GM23248 (cell line): ENCODE measurements around the gene TP53TG5. TPM values are rescaled to one million over a fixed set of nuclear protein-coding genes. Genes with fewer than 3 reads are reported as not detected.

ENCODE experiments used
- DNase-seq: peaks from one replicate; pipeline ENCODE4 v3.0.0-alpha.2; 2015
- H2AFZ ChIP-seq: fragments of 200-600 bp; sonication (generic); 2 replicates; pipeline ENCODE4 v1.6.1; 2016; ENCODE audit warnings: antibody characterized with exemption
- H3F3A ChIP-seq: fragments of 200-600 bp; sonication (generic); 2 replicates; pipeline ENCODE4 v1.6.1; 2016; ENCODE audit warnings: mild to moderate bottlenecking, antibody characterized with exemption, mixed run types; ENCODE audit not compliant: insufficient read depth
- H3K27ac ChIP-seq: fragments of 200-600 bp; sonication (generic); 2 replicates; pipeline ENCODE4 v1.5.1; 2016; ENCODE audit warnings: mild to moderate bottlenecking
- H3K27me3 ChIP-seq: fragments of 200-600 bp; sonication (generic); replicated peaks from 2 replicates; pipeline ENCODE4 v1.6.1; 2016; ENCODE audit warnings: mild to moderate bottlenecking; ENCODE audit not compliant: insufficient read depth
- H3K36me3 ChIP-seq: fragments of 200-600 bp; sonication (generic); 2 replicates; pipeline ENCODE4 v1.6.1; 2016; ENCODE audit warnings: low read depth, mild to moderate bottlenecking
- H3K4me1 ChIP-seq: fragments of 200-600 bp; sonication (generic); 2 replicates; pipeline ENCODE4 v1.6.1; 2016; ENCODE audit warnings: mild to moderate bottlenecking; ENCODE audit not compliant: insufficient read depth
- H3K4me2 ChIP-seq: fragments of 200-600 bp; sonication (generic); one replicate; pipeline ENCODE4 v1.6.1; 2016; ENCODE audit warnings: mild to moderate bottlenecking; ENCODE audit not compliant: unreplicated experiment
- H3K4me3 ChIP-seq: fragments of 200-600 bp; sonication (generic); 2 replicates; pipeline ENCODE4 v1.5.1; 2016; ENCODE audit warnings: mild to moderate bottlenecking
- H3K79me2 ChIP-seq: fragments of 200-600 bp; sonication (generic); 2 replicates; pipeline ENCODE4 v1.6.1; 2016; ENCODE audit warnings: mild to moderate bottlenecking; ENCODE audit not compliant: insufficient read depth
- H3K9ac ChIP-seq: fragments of 200-600 bp; sonication (generic); 2 replicates; pipeline ENCODE4 v1.6.1; 2016; ENCODE audit warnings: mild to moderate bottlenecking
- H3K9me2 ChIP-seq: fragments of 200-600 bp; sonication (generic); 2 replicates; pipeline ENCODE4 v1.6.1; 2016; ENCODE audit warnings: mixed run types, mild to moderate bottlenecking, moderate library complexity; ENCODE audit not compliant: insufficient read depth
- H3K9me3 ChIP-seq: fragments of 200-600 bp; sonication (generic); one replicate; pipeline ENCODE4 v1.6.1; 2017; ENCODE audit warnings: low read depth
- H4K20me1 ChIP-seq: fragments of 200-600 bp; sonication (generic); 2 replicates; pipeline ENCODE4 v1.6.0; 2016; ENCODE audit not compliant: insufficient read depth
- EZH2 ChIP-seq: fragments of 200-600 bp; sonication (generic); IDR thresholded peaks from 2 replicates; pipeline ENCODE4 v1.6.1; 2018; ENCODE audit warnings: antibody characterized with exemption, mild to moderate bottlenecking; ENCODE audit not compliant: insufficient read depth, poor library complexity, severe bottlenecking
- EZH2phosphoT487 ChIP-seq: fragments of 200-600 bp; sonication (generic); IDR thresholded peaks from 2 replicates; pipeline ENCODE4 v1.6.1; 2018; ENCODE audit warnings: antibody characterized with exemption, moderate library complexity, mild to moderate bottlenecking, low read depth; ENCODE audit not compliant: insufficient read depth
- WGBS, 2 experiments: methylation state at CpG; one replicate each; pipeline ENCODE4 v1.1.6; 2015 to 2017; ENCODE audit warnings: low lambda C conversion rate in 2 of 2, low coverage in 1 of 2; ENCODE audit errors: missing lambda C conversion rate in 2 of 2; 5-methylcytosine and 5-hydroxymethylcytosine counted together
- in situ Hi-C: fragments of 300-500 bp; cut with MboI; formaldehyde crosslinking; loops from 2 replicates; pipeline ENCODE4 v1.15.0; 2020
- polyA plus RNA-seq: library from polyadenylated mRNA; unstranded; fragments of >200 nt; fragmentation: Nextera tagmentation; extraction: Ambion mirVana; gene quantifications from 2 replicates; pipeline ENCODE4 v1.2.1, GENCODE V29; 2016
- total RNA-seq: library from RNA; depleted of rRNA; stranded (reverse); fragments of >200 nt; shearing (Covaris generic); gene quantifications from 2 replicates; pipeline ENCODE4 v1.2.3, GENCODE V29; 2014

TP53TG5 gene
- total and polyA plus RNA-seq, 2 experiments from 2014 or later, result 0.55 TPM; not detected in 1

DNA sequence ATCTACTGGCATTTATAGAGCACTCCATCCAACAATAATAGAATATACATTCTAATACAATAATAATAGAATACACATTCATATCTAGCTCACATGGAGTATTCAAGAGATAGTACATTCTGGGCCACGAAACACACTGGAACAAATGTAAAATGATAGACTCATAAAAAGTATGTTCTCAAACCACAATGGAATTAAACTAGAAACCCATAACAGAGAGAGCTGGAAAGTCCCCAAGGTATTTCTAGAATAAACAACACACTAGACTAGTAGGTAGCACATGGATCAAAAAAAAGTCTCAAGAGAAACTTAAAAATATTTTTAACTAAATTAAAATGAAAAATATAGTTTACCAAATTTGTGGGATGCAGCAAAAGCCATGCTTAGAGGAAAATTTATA is 9.1 kb upstream of the TP53TG5 start:
- Histone ChIP-seq H2AFZ (no peak overlapping the region), H4K20me1 (no peaks in the 10 kb centered on the region), H3K4me3 (no peak overlapping the region), H3K79me2 (no peaks in the 10 kb centered on the region), H3K4me2 (no peak overlapping the region), H3K27me3 (no peaks in the 10 kb centered on the region), H3F3A (no peaks in the 10 kb centered on the region; the same call in 1 of the 2 replicates), H3K4me1 (no peaks in the 10 kb centered on the region), H3K9ac (no peak overlapping the region), H3K9me2 (no peaks in the 10 kb centered on the region), H3K36me3 (no peaks in the 10 kb centered on the region), H3K9me3 (no peaks in the 10 kb centered on the region), H3K27ac (no peak overlapping the region)
- in situ Hi-C loops, result no loop called here
- TF ChIP-seq EZH2, result no peak
- TF ChIP-seq EZH2phosphoT487, result no peak
- no peak for DNase-seq
- 85 to 96% methylated on average over 1 of the region's 1 CpG for WGBS, 2 experiments

DNA sequence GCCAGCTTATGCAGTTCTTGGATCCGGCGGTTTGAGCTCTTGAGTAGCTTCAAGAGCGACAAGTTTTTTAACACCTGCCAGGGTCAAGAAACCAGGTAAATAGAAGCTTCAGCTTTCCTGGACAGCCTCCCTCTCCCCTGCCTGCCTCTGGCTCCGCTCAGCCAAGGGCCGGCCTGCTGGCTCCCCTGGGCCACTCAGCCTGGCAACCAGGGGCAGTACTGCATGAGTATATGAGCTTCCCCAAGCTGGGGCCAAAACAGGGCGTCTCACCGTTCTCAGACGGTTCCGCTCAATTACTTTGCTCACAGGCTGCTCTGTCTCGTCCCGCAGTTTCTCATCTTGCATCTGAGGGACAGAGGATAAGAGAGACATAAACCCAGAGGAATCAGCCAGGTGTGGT is 856 bp downstream of the TP53TG5 start:
- Histone ChIP-seq H3K79me2 (no peaks in the 10 kb centered on the region), H4K20me1 (no peaks in the 10 kb centered on the region), H3K27me3 (no peaks in the 10 kb centered on the region), H3K36me3 (no peaks in the 10 kb centered on the region), H3K4me3 (no peak overlapping the region), H3F3A (no peaks in the 10 kb centered on the region; the same call in 1 of the 2 replicates), H3K27ac (no peak overlapping the region), H2AFZ (no peak overlapping the region), H3K9ac (no peak overlapping the region), H3K4me1 (no peaks in the 10 kb centered on the region; the same call in 1 of the 2 replicates), H3K4me2 (no peak overlapping the region), H3K9me3 (no peaks in the 10 kb centered on the region), H3K9me2 (no peaks in the 10 kb centered on the region)
- no peak for DNase-seq
- in situ Hi-C loops, result no loop called here
- WGBS, 2 experiments, result 82 to 83% methylated on average over 11 of the region's 11 CpGs
- TF ChIP-seq EZH2 (no peak), EZH2phosphoT487 (no peak)

DNA sequence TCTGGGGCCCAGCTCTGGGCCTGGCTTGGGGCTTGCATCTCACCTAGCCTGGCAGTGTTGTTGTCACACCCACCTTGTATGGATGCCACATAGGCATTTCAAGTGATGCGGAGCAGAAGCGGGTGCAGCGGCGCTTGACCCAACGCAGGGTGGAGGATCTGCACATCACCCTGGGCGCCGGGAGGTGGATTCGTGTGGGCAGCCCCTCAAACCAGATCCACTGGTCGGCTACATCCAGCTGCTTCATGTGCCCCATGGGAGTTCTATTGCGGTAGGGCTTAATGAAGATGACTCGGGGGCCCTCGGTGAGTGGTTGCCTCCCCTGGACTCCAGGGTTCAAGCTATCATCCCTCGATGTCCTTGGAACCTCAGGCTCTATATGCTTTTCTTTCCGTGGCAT is 3.2 kb downstream of the TP53TG5 start:
- no peak overlapping the region for H3K4me2 ChIP-seq
- TF ChIP-seq EZH2 (no peak), EZH2phosphoT487 (no peak)
- no peaks in the 10 kb centered on the region for H3K36me3 ChIP-seq
- no peaks in the 10 kb centered on the region for H4K20me1 ChIP-seq
- no peak for DNase-seq
- no peaks in the 10 kb centered on the region for H3K79me2 ChIP-seq
- no peak overlapping the region for H3K9ac ChIP-seq
- H3K27ac ChIP-seq, result no peak overlapping the region
- H3K9me3 ChIP-seq, result no peaks in the 10 kb centered on the region
- H3F3A ChIP-seq, result no peaks in the 10 kb centered on the region; the same call in 1 of the 2 replicates
- no peak overlapping the region for H3K4me3 ChIP-seq
- H2AFZ ChIP-seq, result no peak overlapping the region
- no peaks in the 10 kb centered on the region; the same call in 1 of the 2 replicates for H3K4me1 ChIP-seq
- in situ Hi-C loops, result no loop called here
- no peaks in the 10 kb centered on the region for H3K9me2 ChIP-seq
- H3K27me3 ChIP-seq, result no peaks in the 10 kb centered on the region
- WGBS, 2 experiments, result 84 to 86% methylated on average over 14 of the region's 14 CpGs

DNA sequence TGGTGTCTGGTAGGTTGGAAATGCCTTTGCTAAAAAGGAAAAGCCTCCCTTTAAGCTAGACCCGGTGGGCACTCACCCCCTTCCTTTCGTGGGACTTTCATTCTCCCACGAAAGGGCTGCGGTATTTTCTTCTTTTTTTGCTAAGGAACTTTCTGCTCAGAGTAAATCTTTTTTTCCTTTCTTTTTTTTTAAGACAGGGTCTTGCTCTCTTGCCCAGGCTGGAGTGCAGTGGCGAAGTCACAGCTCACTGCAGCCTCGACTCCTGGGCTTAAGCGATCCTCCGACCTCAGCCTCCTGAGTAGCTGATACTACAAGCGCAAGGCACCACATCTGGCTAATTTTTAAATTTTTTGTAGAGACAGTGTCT is 4.0 kb downstream of the TP53TG5 start:
- H3K4me2 ChIP-seq, result peak overlapping the region; percentile 88
- H3K4me1 ChIP-seq, result no peaks in the 10 kb centered on the region; the same call in 1 of the 2 replicates
- H4K20me1 ChIP-seq, result no peaks in the 10 kb centered on the region
- no peak overlapping the region for H3K27ac ChIP-seq
- no peaks in the 10 kb centered on the region for H3K79me2 ChIP-seq
- peak overlapping the region; percentile 81; the same call in 1 of the 2 replicates for H2AFZ ChIP-seq
- H3K27me3 ChIP-seq, result no peaks in the 10 kb centered on the region
- no peak overlapping the region for H3K9ac ChIP-seq
- H3F3A ChIP-seq, result no peaks in the 10 kb centered on the region; the same call in 1 of the 2 replicates
- in situ Hi-C loops, result no loop called here
- DNase-seq, result no peak
- 50 to 53% methylated on average over 9 of the region's 9 CpGs for WGBS, 2 experiments
- H3K9me2 ChIP-seq, result no peaks in the 10 kb centered on the region
- H3K9me3 ChIP-seq, result no peaks in the 10 kb centered on the region
- TF ChIP-seq EZH2phosphoT487 (no peak), EZH2 (no peak)
- H3K36me3 ChIP-seq, result no peaks in the 10 kb centered on the region
- peak overlapping the region; percentile 72 for H3K4me3 ChIP-seq

DNA sequence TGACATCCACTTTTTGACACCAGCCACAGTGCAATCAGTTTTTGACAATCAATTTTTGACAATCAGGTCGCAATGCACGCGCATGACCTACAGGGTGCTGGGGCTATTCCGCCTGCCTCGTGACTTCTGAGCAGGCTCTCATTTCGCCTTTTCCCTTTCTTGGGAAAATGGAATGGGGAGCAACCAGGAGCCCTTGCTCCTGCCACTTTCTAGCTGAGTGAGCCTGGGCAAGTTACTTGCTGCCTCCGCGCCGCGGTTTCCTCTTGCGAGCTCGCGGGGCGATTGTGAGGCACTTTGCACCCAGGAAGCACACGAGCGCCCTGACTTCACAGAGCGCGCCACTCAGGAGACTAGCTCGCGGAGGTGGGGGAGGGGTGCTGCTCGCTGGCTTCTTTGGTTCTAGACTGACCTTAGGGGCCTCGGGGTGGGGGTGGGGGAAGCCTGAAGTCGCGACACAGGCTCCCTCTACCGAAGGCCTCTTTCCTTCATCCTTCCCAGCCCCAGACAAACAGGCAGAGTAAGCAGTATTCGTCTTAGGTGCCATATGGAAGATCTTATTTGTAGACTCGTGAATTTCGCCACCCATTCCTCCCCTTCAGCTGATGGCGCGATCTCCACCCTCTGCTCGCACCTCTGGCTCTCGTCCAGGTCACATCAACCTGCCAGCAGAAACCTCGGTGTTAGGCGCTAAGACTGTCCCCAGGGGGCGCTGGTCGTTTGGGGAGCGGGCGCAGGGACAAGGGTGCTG is 4.6 kb downstream of the TP53TG5 start:
- no peaks in the 10 kb centered on the region for H3K27me3 ChIP-seq
- no peaks in the 10 kb centered on the region for H3K79me2 ChIP-seq
- peak overlapping the region; percentile 72 for H3K4me3 ChIP-seq
- peak overlapping the region; percentile 69 for H3K9ac ChIP-seq
- 3 to 4% methylated on average over 30 to 34 of the region's 38 CpGs for WGBS, 2 experiments
- peak overlapping the region; percentile 30 for H3K27ac ChIP-seq
- H3K4me2 ChIP-seq, result peak overlapping the region; percentile 88
- no peaks in the 10 kb centered on the region for H3K9me3 ChIP-seq
- peak overlapping the region; percentile 81 for H2AFZ ChIP-seq
- H3F3A ChIP-seq, result no peaks in the 10 kb centered on the region; the same call in 1 of the 2 replicates
- H4K20me1 ChIP-seq, result no peaks in the 10 kb centered on the region
- peak; percentile 90 for DNase-seq
- TF ChIP-seq EZH2 (no peak), EZH2phosphoT487 (no peak)
- no peaks in the 10 kb centered on the region for H3K9me2 ChIP-seq
- no peaks in the 10 kb centered on the region for H3K36me3 ChIP-seq
- H3K4me1 ChIP-seq, result no peaks in the 10 kb centered on the region; the same call in 1 of the 2 replicates
- in situ Hi-C loops, result no loop called here
